Esophagus mucosa (tissue), 1 donor: ENCODE data around the gene TET3. TPM values are rescaled to one million over a fixed set of nuclear protein-coding genes. Genes with fewer than 3 reads are reported as not detected.
A peak's percentile ranks its signal among the peaks of the same experiment; 100 is the strongest.

Experiments
- ATAC-seq: fragments of 200-7000 bp; cut with Tn5 transposase; one replicate; pipeline ENCODE4 v1.9.1; 2020
- total RNA-seq: library from RNA; stranded (reverse); gene quantifications from one replicate; pipeline ENCODE4 v1.2.4, GENCODE V29; 2023
- donor health status: DM: yes; HTN: yes; CAD: no.

TET3 gene
- 18.8 TPM for total RNA-seq

GRCh38 chr2:73984203-73984921 is at the start of gene TET3:
TET3 (plus strand) TSS chr2:73984910; CDS start chr2:73986404, 1,494 bp downstream.
- peak; percentile 29 for ATAC-seq

- no peak for ATAC-seq
Measured at GRCh38 chr2:73935641-73936040, 49.1 kb upstream of the TET3 start.

- no peak for ATAC-seq
Measured at GRCh38 chr2:73937103-73937885, 47.4 kb upstream of the TET3 start.

- ATAC-seq, result no peak
Measured at GRCh38 chr2:73937899-73938298, 46.8 kb upstream of the TET3 start.

GRCh38 chr2:73938718-73939352 is 45.9 kb upstream of the TET3 start:
- ATAC-seq, result no peak

- peak; percentile 98 for ATAC-seq
Measured at GRCh38 chr2:73939419-73939818, 45.3 kb upstream of the TET3 start.

GRCh38 chr2:73940066-73940465 is 44.6 kb upstream of the TET3 start:
- peak; percentile 52 for ATAC-seq

- no peak for ATAC-seq
Measured at GRCh38 chr2:73942664-73943063, 42.0 kb upstream of the TET3 start.

GRCh38 chr2:73944714-73945113 is 40.0 kb upstream of the TET3 start:
- ATAC-seq, result no peak

- ATAC-seq, result no peak
Measured at GRCh38 chr2:73946215-73946614, 38.5 kb upstream of the TET3 start.

- ATAC-seq, result no peak
Measured at GRCh38 chr2:73946666-73947065, 38.0 kb upstream of the TET3 start.

- no peak for ATAC-seq
Measured at GRCh38 chr2:73947412-73948018, 37.2 kb upstream of the TET3 start.

GRCh38 chr2:73949802-73950201 is 34.9 kb upstream of the TET3 start:
- ATAC-seq, result no peak

GRCh38 chr2:73952499-73953446 is 31.9 kb upstream of the TET3 start:
- ATAC-seq, result peak; percentile 65

- no peak for ATAC-seq
Measured at GRCh38 chr2:73956218-73956865, 28.4 kb upstream of the TET3 start.

- ATAC-seq, result no peak
Measured at GRCh38 chr2:73961274-73961673, 23.4 kb upstream of the TET3 start.

GRCh38 chr2:73961823-73962615 is 22.7 kb upstream of the TET3 start:
- peak; percentile 63 for ATAC-seq

GRCh38 chr2:73962798-73963197 is 21.9 kb upstream of the TET3 start:
- no peak for ATAC-seq

GRCh38 chr2:73963385-73964120 is 21.2 kb upstream of the TET3 start:
- ATAC-seq, result peak; percentile 41

- no peak for ATAC-seq
Measured at GRCh38 chr2:73964223-73964622, 20.5 kb upstream of the TET3 start.
